GM12872 (cell line): ENCODE data around the gene ARHGAP21.

ENCODE experiments used
- CTCF ChIP-seq: IDR thresholded peaks from 3 replicates; pipeline ENCODE4 v1.5.1; 2011; ENCODE audit warnings: low read depth, mild to moderate bottlenecking, low read length, moderate library complexity; ENCODE audit not compliant: insufficient read depth

Gene ARHGAP21

GRCh38 chr10:24750695-24751094 lies 27.0 kb upstream of the ARHGAP21 start:
- no peak for TF ChIP-seq CTCF

GRCh38 chr10:24748214-24748613 lies 24.5 kb upstream of the ARHGAP21 start:
- no peak for TF ChIP-seq CTCF

GRCh38 chr10:24744946-24745345 lies 21.3 kb upstream of the ARHGAP21 start:
- TF ChIP-seq CTCF = no peak

- TF ChIP-seq CTCF = no peak
Observed at GRCh38 chr10:24740714-24741113, 17.0 kb upstream of the ARHGAP21 start.

- no peak for TF ChIP-seq CTCF
Observed at GRCh38 chr10:24737001-24737400, 13.3 kb upstream of the ARHGAP21 start.

GRCh38 chr10:24731942-24732341 lies 8.3 kb upstream of the ARHGAP21 start:
- TF ChIP-seq CTCF = no peak

GRCh38 chr10:24730811-24731210 lies 7.1 kb upstream of the ARHGAP21 start:
- no peak for TF ChIP-seq CTCF

GRCh38 chr10:24727786-24728185 lies 4.1 kb upstream of the ARHGAP21 start:
- no peak for TF ChIP-seq CTCF
